Spleen (tissue), 11 donors: ENCODE results near the gene NRIP3. TPM values are rescaled to one million over a fixed set of nuclear protein-coding genes. Genes with fewer than 3 reads are reported as not detected.
"Not testable (repeated sequence)": the region's sequence is repeated elsewhere in the genome, so short reads cannot be mapped to it uniquely, and the experiment has no call there.

ENCODE experiments used
- DNase-seq: peaks from one replicate; pipeline ENCODE4 v3.0.0-alpha.2; 2020
- H3K27ac ChIP-seq, 8 donors: fragments of 200-600 bp; sonication (generic) in 7 of 8; 1 replicate in 4 of 8; 2 replicates in 4 of 8; pipeline versions ENCODE4 v1.5.0 to v1.8.0; 2016 to 2021; ENCODE audit warnings: inconsistent platforms in 4 of 8, mild to moderate bottlenecking in 4 of 8, moderate library complexity in 1 of 8
- H3K27me3 ChIP-seq, 7 donors: fragments of 200-600 bp; sonication (generic) in 6 of 7; replicated peaks in 1 of 7; 1 replicate in 4 of 7; 2 replicates in 3 of 7; pipeline versions ENCODE4 v1.5.0 to v1.8.0; 2016 to 2021; ENCODE audit warnings: inconsistent platforms in 3 of 7, mild to moderate bottlenecking in 1 of 7
- H3K36me3 ChIP-seq, 6 donors: fragments of 200-600 bp; sonication (generic) in 5 of 6; 1 replicate in 4 of 6; 2 replicates in 2 of 6; pipeline versions ENCODE4 v1.5.0 to v1.8.0; 2016 to 2021; ENCODE audit warnings: inconsistent platforms in 2 of 6
- H3K4me1 ChIP-seq, 6 donors: fragments of 200-600 bp; sonication (generic) in 5 of 6; 1 replicate in 3 of 6; 2 replicates in 3 of 6; pipeline versions ENCODE4 v1.5.0 to v1.8.0; 2016 to 2021; ENCODE audit warnings: inconsistent platforms in 3 of 6
- H3K4me3 ChIP-seq, 8 donors: fragments of 200-600 bp; sonication (generic) in 7 of 8; 1 replicate in 4 of 8; 2 replicates in 4 of 8; pipeline versions ENCODE4 v1.5.0 to v1.8.0; 2016 to 2021; ENCODE audit warnings: inconsistent platforms in 4 of 8, mild to moderate bottlenecking in 4 of 8, moderate library complexity in 2 of 8
- H3K9me3 ChIP-seq, 8 donors: fragments of 200-600 bp; sonication (generic) in 7 of 8; 1 replicate in 4 of 8; 2 replicates in 4 of 8; pipeline versions ENCODE4 v1.5.0 to v1.8.0; 2016 to 2021; ENCODE audit warnings: inconsistent platforms in 4 of 8
- CTCF ChIP-seq, 11 experiments: fragments of 200-600 bp in 7 of 11; fragments of 450-650 bp in 4 of 11; sonication (generic) in 4 of 11; IDR thresholded peaks in 8 of 11; conservative IDR thresholded peaks in 3 of 11; 1 replicate in 7 of 11; 2 replicates in 4 of 11; pipeline versions ENCODE4 v1.4.0 to v1.8.0; 2016 to 2021; ENCODE audit warnings: antibody characterized with exemption in 11 of 11, inconsistent platforms in 4 of 11, mild to moderate bottlenecking in 1 of 11
- POLR2A ChIP-seq, 3 donors: fragments of 450-650 bp; IDR thresholded peaks; one replicate each; pipeline ENCODE4 v1.5.1; 2017; ENCODE audit warnings: antibody characterized with exemption in 3 of 3, mild to moderate bottlenecking in 1 of 3
- POLR2AphosphoS5 ChIP-seq, 3 donors: sonication (generic); formaldehyde crosslinking; IDR thresholded peaks; one replicate each; pipeline ENCODE4 v1.5.1; 2017; ENCODE audit warnings: antibody characterized with exemption in 3 of 3
- WGBS, 5 donors: extraction: QIAGEN DNeasy Blood & Tissue Kit in 3 of 5; methylation state at CpG; one replicate each; pipeline versions ENCODE4 v1.1.5 to v1.1.7; 2013 to 2018; 5-methylcytosine and 5-hydroxymethylcytosine counted together
- intact Hi-C: fragments of 100-400 bp; cut with DNase I; formaldehyde crosslinking; loops from one replicate; pipeline ENCODE4 v1.15.0; 2023; ENCODE audit warnings: low total_unique reads
- polyA plus RNA-seq, 3 donors: library from polyadenylated mRNA; stranded (reverse); fragments of 200-250 nt; gene quantifications; one replicate each; pipeline ENCODE4 v1.2.1, GENCODE V29; 2013
- total RNA-seq, 7 donors: library from RNA; depleted of rRNA in 3 of 7; stranded (reverse); fragments of >200 nt in 3 of 7; fragmentation: NEBNext Ultra II Directional in 4 of 7; extraction: Animal tissue kit (Norgen Biotek cat#: 25700) in 4 of 7; gene quantifications; one replicate each; pipeline versions ENCODE4 v1.1.0 to v1.2.1, GENCODE V29; 2016 to 2021
- donor health status: healthy with polysubstance abuse.
- donor health status: DM: no; HTN: no; CAD: no; lungs with moderate emphysema.
- donor health status: DM: no; HTN: no; CAD: no.
- donor health status: Bipolar disorder and iron deficiency.
- donor health status: healthy.
- donor health status: DM: no; HTN: no; CAD: no.
- donor health status: DM: yes; HTN: yes; CAD: no.

The NRIP3 gene
- total and polyA plus RNA-seq, 10 donors = 0.02 to 1.8 (median 0.58) TPM

GRCh38 chr11:9013373-9013772, 9.6 kb upstream of the NRIP3 start:
- no peak for TF ChIP-seq POLR2A (IDR thresholded peaks at IDR 0.05)
- no peak for TF ChIP-seq CTCF (IDR thresholded peaks at IDR 0.05 in 8 of 11, conservative IDR thresholded peaks at IDR 0.05 in 3 of 11)
- TF ChIP-seq POLR2AphosphoS5 (IDR thresholded peaks at IDR 0.05) = no peak
- WGBS, 5 donors = 90 to 92% (median 91%) methylated on average over 4 of the region's 4 CpGs
- intact Hi-C loops = no loop called here

GRCh38 chr11:9009538-9009937, 5.7 kb upstream of the NRIP3 start:
- H3K4me1 ChIP-seq, DNase-seq, intact Hi-C loops, H3K27ac ChIP-seq, H3K36me3 ChIP-seq, H3K9me3 ChIP-seq, H3K4me3 ChIP-seq, H3K27me3 ChIP-seq: not testable (repeated sequence)
- WGBS, 5 donors = 70 to 94% (median 88%) methylated on average over 1 of the region's 1 CpG

More at GRCh38 chr11:9013373-9013772, 9.6 kb upstream of the NRIP3 start:
- Histone ChIP-seq H3K27ac (no peak overlapping the region), H3K36me3 (no peaks in the 10 kb centered on the region), H3K4me3 (no peak overlapping the region), H3K9me3 (peaks cover 0 to 8% (median 4%) of the 10 kb centered on the region in 8 donors), H3K27me3 (no peaks in the 10 kb centered on the region), H3K4me1 (peaks cover 0 to 26% (median 21%) of the 10 kb centered on the region in 6 donors)
- DNase-seq = no peak

GRCh38 chr11:9008661-9009060, 4.9 kb upstream of the NRIP3 start:
- DNase-seq = no peak
- Histone ChIP-seq H3K9me3 (peaks cover 0 to 8% (median 4%) of the 10 kb centered on the region in 8 donors), H3K4me3 (no peak overlapping the region), H3K27ac (no peak overlapping the region), H3K36me3 (no peaks in the 10 kb centered on the region), H3K4me1 (peaks cover 1 to 12% (median 10%) of the 10 kb centered on the region in 6 donors), H3K27me3 (peaks cover 0 to 17% (median 10%) of the 10 kb centered on the region in 7 donors)
- 76 to 93% (median 88%) methylated on average over 1 of the region's 1 CpG for WGBS, 5 donors
- intact Hi-C loops = no loop called here
- no peak for TF ChIP-seq POLR2AphosphoS5 (IDR thresholded peaks at IDR 0.05)
- TF ChIP-seq CTCF (IDR thresholded peaks at IDR 0.05 in 8 of 11, conservative IDR thresholded peaks at IDR 0.05 in 3 of 11) = no peak
- TF ChIP-seq POLR2A (IDR thresholded peaks at IDR 0.05) = no peak

- Histone ChIP-seq H3K9me3 (peaks cover 0 to 8% (median 4%) of the 10 kb centered on the region in 8 donors), H3K4me1 (peaks cover 7 to 18% (median 16%) of the 10 kb centered on the region in 6 donors), H3K27ac (no peak overlapping the region), H3K36me3 (no peaks in the 10 kb centered on the region), H3K27me3 (peaks cover 0 to 23% (median 16%) of the 10 kb centered on the region in 7 donors), H3K4me3 (no peak overlapping the region)
- intact Hi-C loops = no loop called here
- no peak for DNase-seq
- TF ChIP-seq POLR2A (IDR thresholded peaks at IDR 0.05) (no peak), CTCF (IDR thresholded peaks at IDR 0.05 in 8 of 11, conservative IDR thresholded peaks at IDR 0.05 in 3 of 11) (no peak), POLR2AphosphoS5 (IDR thresholded peaks at IDR 0.05) (no peak)
- 66 to 84% (median 71%) methylated on average over 3 of the region's 3 CpGs for WGBS, 5 donors
These were observed 4.3 kb upstream of the NRIP3 start for GRCh38 chr11:9008011-9008550.
